GM21526 (cell line): Measurements from ENCODE around the gene GALNT14.
"Not testable (repeated sequence)": the region's sequence is repeated elsewhere in the genome, so short reads cannot be mapped to it uniquely, and the experiment has no call there.

Experiments used
- ATAC-seq: cut with Tn5 transposase; IDR thresholded peaks from one replicate; pipeline ENCODE4 v1.9.1; 2021; ENCODE audit warnings: moderate library complexity; ENCODE audit not compliant: unreplicated experiment, low FRiP score

GALNT14 gene, protein sequence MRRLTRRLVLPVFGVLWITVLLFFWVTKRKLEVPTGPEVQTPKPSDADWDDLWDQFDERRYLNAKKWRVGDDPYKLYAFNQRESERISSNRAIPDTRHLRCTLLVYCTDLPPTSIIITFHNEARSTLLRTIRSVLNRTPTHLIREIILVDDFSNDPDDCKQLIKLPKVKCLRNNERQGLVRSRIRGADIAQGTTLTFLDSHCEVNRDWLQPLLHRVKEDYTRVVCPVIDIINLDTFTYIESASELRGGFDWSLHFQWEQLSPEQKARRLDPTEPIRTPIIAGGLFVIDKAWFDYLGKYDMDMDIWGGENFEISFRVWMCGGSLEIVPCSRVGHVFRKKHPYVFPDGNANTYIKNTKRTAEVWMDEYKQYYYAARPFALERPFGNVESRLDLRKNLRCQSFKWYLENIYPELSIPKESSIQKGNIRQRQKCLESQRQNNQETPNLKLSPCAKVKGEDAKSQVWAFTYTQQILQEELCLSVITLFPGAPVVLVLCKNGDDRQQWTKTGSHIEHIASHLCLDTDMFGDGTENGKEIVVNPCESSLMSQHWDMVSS

GRCh38 chr2:31138037-31138962 lies at the start of gene GALNT14:
Gene GALNT14, minus strand, starts transcription at chr2:31138440. Its CDS starts 354 bp downstream, at chr2:31138086.
- peak; percentile 71 for ATAC-seq

DNA sequence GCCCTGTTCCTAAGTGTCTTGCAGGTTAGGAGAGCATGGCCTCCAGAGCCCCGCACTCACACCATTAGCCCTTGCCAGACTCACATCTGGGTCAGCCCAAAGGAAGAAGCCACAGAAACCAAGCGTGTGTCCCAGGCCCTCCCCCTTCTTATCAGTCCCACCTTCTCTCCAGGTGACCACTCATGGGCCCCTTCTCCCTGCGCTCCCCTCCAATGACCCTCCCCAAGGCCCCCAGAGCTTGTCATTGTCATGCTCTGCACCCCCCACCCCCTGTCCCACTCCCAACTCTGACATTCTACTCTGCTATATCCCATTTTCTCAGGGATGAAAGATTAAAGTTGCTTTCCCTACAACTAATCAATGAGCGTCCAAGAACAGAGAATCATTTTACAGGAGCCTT lies 48.9 kb upstream of the GALNT14 start:
- ATAC-seq: no peak

- not testable (repeated sequence) for ATAC-seq
Observed at GRCh38 chr2:31183973-31184372, 45.7 kb upstream of the GALNT14 start.

DNA sequence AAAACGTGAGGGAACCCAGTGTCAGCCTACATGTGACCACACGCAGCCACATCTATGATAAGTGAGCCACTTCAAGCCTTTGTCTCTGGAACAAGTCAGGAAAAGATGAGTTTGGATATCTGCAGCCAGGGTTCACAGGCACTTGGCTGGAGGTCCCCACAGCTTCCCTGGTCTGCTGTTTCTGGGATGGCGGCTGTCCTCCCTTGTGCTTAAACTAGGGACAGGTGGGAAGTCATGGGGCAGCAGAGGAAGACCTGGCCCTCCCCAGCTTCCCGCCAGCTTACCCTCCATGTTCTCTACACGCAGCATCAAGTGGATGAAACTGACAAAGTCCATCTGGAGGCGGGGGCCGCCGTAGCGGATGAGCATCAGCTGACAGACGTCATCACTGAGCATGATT lies 38.5 kb upstream of the GALNT14 start:
- ATAC-seq: no peak

- no peak for ATAC-seq
Observed at GRCh38 chr2:31171142-31171541, 32.9 kb upstream of the GALNT14 start.

GRCh38 chr2:31170071-31170698 lies 31.9 kb upstream of the GALNT14 start:
- ATAC-seq: no peak

- no peak for ATAC-seq
Observed at GRCh38 chr2:31168291-31168690, 30.1 kb upstream of the GALNT14 start.

DNA sequence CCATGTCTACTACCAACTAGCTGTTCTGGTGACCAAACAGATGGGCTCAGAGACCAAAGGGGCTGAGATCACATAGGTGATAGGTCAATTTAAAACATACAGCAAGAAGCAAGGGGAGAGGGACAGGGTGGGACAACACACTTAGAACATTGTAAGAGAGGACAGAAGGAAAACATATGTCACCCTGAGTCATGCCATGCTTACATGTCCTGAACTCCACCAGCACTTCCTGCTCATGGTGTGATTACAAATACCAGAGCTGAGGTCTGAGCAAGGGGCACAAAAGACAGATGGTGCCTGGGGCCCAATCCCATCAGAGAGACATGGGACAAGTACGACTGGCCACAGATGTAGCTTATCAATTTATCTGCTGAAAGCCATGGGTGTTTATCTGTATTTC lies 28.7 kb upstream of the GALNT14 start:
- ATAC-seq: no peak

DNA sequence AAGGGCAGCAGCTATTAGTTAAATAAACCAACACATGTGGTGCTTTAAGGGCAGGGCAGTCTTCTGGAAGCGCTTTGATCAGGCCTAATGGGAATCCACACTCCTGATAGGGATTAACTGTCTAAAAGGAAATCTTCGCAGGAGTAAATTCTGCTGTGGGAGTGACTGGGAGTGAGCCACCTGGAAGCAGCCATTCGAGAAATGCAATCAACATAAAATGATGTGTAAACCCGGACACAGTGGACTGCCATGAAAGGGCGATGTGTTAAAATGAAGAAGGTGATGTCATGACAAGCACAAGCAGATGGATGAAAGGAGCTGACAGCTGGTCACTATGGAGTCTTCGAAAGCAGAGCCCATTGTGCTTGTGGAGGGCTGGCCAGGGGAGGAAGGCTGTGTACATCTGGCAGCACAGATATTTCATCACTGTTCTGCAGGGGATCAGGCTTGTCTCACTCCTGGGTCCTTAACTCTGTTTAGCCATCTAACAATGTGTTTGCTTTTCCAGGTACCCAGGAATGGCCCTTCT lies 24.8 kb upstream of the GALNT14 start:
- ATAC-seq: no peak

GRCh38 chr2:31161637-31162036 lies 23.4 kb upstream of the GALNT14 start:
- no peak for ATAC-seq

DNA sequence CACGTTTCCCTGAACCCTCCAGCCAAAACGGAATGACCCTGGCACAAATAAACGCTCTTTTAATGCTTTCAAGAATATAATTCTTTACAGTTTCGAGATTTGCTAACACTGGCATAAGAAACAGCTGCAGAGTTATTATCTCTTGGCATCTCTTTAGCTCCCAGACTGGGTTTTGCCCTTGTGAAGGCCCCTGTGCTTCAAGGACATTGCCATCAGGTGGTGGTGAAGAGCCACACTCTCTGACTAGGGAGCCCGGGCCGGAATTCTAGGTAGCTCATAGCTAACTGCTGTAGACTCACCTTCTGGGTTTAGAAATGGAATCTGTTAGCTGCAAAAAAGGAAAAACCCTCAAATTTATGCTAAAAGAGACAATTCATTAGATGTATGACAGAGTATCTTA lies 13.3 kb upstream of the GALNT14 start:
- no peak for ATAC-seq

DNA sequence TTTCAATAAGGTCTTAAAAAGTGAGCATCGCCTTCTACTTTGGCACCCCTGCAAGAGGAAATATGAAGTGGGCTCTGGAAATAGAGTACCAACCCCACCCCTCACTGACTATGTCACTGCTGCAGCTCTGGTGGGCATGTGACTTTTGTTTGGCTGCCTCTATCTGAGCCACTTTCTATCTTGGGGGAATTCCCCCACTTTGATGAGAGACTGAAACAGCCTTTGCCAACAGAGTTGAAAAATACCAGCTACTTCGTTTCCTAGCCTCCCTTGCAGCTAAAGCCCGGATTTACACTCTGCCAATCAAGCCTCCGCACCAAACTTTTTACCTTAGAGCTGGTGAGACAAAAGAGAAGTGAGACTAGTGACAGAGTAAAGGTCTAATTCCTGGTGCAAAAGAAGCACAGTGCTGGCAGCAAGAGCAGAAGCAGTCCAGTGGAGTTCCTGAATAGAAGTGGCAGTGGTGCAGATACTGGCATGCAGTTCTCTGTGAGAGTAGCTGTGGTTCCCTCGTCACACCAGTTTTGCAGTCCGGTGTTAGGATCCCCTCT lies 12.0 kb upstream of the GALNT14 start:
- ATAC-seq: no peak

DNA sequence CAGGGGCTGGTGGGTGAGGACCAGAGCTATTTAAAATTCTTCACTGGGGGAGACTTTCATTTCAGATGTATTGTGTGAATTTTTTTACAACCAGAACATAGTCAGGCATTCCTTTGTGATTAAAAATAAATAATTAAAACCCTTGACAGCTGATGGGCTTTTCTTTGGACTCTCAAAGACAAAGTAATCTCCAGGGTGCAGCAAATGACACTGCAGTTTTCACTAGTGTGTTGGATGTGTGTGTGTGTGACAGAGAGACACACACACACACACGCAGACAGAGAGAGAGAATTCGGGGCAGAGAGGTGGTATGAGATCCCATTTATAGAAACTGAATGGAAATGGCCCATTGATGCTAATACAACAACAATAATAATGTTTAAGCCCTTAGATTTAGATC lies 10.3 kb upstream of the GALNT14 start:
- no peak for ATAC-seq

DNA sequence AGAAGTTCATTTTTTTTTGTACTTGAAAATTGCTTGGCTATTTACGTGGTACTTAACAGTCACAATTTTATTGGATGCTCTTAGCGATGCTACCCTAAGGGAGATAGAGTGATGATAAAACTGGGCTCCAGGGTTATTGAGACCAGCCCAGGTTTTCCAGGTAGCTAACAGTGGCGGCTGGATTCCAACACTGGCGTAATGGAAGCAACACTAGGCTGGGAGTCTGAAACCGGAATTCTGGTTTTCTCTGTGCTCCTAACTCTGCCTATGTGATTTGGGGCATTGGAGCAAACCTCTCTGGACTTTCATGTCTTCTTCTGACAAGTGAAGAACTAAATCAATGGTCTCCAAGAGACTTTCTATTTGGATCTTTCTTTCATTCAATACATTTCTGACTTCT lies 9.4 kb upstream of the GALNT14 start:
- ATAC-seq: no peak

DNA sequence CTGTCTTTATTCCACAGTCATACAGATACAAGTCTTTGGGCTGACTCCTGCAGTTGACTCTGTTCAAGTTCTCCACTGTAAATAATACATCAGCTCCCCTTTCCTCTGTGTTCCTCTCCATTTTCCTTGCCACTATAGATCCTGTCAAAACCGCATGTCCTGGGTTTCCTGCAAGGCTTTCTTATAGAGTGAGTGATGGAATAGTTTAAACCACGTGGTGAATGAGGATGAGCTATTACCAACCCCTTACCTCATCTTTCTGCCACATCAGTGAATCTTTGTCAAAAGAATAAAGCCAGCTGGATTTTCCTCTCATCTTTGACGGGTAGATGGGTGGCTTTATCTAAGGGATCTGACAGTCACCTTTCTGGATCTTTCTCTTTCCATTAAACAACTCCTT lies 3.9 kb upstream of the GALNT14 start:
- no peak for ATAC-seq

GRCh38 chr2:31141443-31142085 lies 3.3 kb upstream of the GALNT14 start:
- ATAC-seq: no peak

DNA sequence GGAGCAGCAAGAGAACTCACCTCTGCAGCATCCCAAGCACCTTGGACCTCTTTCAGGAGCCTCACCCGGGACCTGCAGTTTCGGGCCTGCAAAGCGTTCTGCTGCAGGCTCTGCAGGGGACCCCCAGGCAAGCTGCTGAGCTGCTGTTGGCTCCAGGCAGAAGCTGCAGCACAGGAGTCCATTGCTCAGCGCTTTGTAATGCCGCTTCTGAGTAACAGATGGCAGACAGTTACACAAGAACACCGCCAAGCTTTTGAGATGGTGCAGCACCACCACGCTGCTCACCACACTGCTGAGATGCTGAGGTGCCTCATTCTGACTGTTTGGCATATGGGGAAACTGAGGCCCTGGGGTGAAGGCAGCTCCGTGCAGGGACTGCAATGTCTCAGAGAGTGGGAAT lies 1.9 kb upstream of the GALNT14 start:
- ATAC-seq: no peak

DNA sequence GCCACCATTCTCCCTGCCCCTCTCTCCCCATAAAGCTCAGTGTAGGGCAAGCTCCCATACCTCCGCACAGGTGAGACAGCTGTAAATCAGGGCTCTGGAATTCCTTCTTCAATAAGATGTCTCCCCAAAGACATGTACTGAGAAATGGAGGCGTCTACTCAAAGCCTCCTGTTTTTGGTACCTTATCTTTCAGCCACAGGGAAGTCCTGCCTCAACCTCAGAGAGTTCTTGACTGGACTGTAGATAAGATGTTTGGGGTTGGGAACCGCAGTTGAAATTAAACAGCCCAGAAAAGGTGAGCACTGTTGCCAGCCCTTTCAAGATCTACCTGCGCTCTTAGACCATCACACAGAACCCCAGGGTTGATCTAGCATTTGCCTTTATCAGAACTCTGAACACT lies 1.4 kb upstream of the GALNT14 start:
- no peak for ATAC-seq

GRCh38 chr2:31137211-31138036 lies 816 bp downstream of the GALNT14 start:
- ATAC-seq: no peak
